Loucy (cell line): Measurements from ENCODE around the gene BMP6.

Source experiments
- H2AFZ ChIP-seq: fragments of 200-600 bp; sonication (generic); 2 replicates; pipeline ENCODE4 v1.6.0; 2016; ENCODE audit warnings: antibody characterized with exemption, mild to moderate bottlenecking, low read length, moderate library complexity
- H3F3A ChIP-seq: fragments of 200-600 bp; 2 replicates; pipeline ENCODE4 v1.6.0; 2016; ENCODE audit warnings: antibody characterized with exemption, low read depth, mild to moderate bottlenecking
- H3K27me3 ChIP-seq: fragments of 200-600 bp; sonication (generic); 2 replicates; pipeline ENCODE4 v1.6.1; 2014; ENCODE audit warnings: low read length, mild to moderate bottlenecking; ENCODE audit not compliant: insufficient read depth, poor library complexity, severe bottlenecking
- H3K36me3 ChIP-seq: fragments of 200-600 bp; sonication (generic); 2 replicates; pipeline ENCODE4 v1.6.1; 2016; ENCODE audit warnings: low read length; ENCODE audit not compliant: insufficient read depth
- H3K4me1 ChIP-seq: fragments of 200-600 bp; sonication (generic); 2 replicates; pipeline ENCODE4 v1.5.1; 2014; ENCODE audit warnings: low read length, mild to moderate bottlenecking; ENCODE audit not compliant: insufficient read depth, poor library complexity, severe bottlenecking
- H3K4me2 ChIP-seq: fragments of 200-600 bp; sonication (generic); 2 replicates; pipeline ENCODE4 v1.6.0; 2014; ENCODE audit warnings: antibody characterized with exemption, low read length, low read depth, mild to moderate bottlenecking; ENCODE audit not compliant: poor library complexity, severe bottlenecking
- H3K4me3 ChIP-seq: fragments of 200-600 bp; sonication (generic); 2 replicates; pipeline ENCODE4 v1.5.1; 2014; ENCODE audit warnings: low read length, mild to moderate bottlenecking, mixed read lengths; ENCODE audit not compliant: poor library complexity, severe bottlenecking
- H3K79me2 ChIP-seq: fragments of 200-600 bp; sonication (generic); 2 replicates; pipeline ENCODE4 v1.6.1; 2014; ENCODE audit warnings: low read length; ENCODE audit not compliant: insufficient read depth
- H3K9ac ChIP-seq: fragments of 200-600 bp; sonication (generic); 2 replicates; pipeline ENCODE4 v1.6.0; 2014; ENCODE audit warnings: mild to moderate bottlenecking, low read depth, low read length, moderate library complexity; ENCODE audit not compliant: poor library complexity, severe bottlenecking
- H3K9me2 ChIP-seq: fragments of 200-600 bp; sonication (generic); replicated peaks from 2 replicates; pipeline ENCODE4 v1.6.1; 2016; ENCODE audit warnings: low read depth, low read length, mixed read lengths
- H3K9me3 ChIP-seq: fragments of 200-600 bp; sonication (generic); 2 replicates; pipeline ENCODE4 v1.6.1; 2014; ENCODE audit warnings: mild to moderate bottlenecking, antibody characterized with exemption, low read length, low read depth; ENCODE audit not compliant: insufficient read depth
- H4K20me1 ChIP-seq: fragments of 200-600 bp; sonication (generic); 2 replicates; pipeline ENCODE4 v1.6.0; 2014; ENCODE audit warnings: antibody characterized with exemption, low read length, mild to moderate bottlenecking; ENCODE audit not compliant: insufficient read depth, poor library complexity, severe bottlenecking
- EZH2phosphoT487 ChIP-seq: fragments of 200-600 bp; IDR thresholded peaks from 2 replicates; pipeline ENCODE4 v1.6.1; 2018; ENCODE audit warnings: antibody characterized with exemption, mild to moderate bottlenecking, moderate library complexity, borderline replicate concordance
- TF ChIP-seq, protein P1 (sequence below): fragments of 200-600 bp; sonication (generic); conservative IDR thresholded peaks from 2 replicates; pipeline ENCODE4 v1.5.1; 2014; ENCODE audit warnings: mild to moderate bottlenecking, antibody characterized with exemption, low read length

BMP6 gene

DNA sequence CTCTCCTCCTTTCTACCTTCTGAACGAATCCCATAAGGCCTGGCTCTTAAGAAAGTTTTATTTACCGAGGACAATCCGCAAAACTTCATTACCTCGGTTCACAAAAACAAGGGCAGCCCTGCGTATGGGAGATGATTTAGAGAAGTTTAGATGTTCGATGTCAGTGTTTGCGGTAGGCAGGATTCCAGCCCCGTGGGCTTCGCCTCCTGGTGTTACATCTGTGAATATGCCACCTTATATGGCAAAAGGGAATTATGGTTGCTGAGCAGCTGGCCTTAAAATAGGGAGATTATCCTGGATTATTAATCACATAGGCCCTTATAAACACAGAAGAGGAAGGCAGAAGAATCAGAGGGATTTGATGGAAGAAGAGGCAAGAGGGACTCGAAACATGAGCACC lies 21.1 kb downstream of the BMP6 start:
- Histone ChIP-seq H2AFZ (no peak overlapping the region), H3K4me3 (no peak overlapping the region), H3F3A (no peaks in the 10 kb centered on the region), H3K36me3 (no peaks in the 10 kb centered on the region), H3K9ac (no peak overlapping the region), H4K20me1 (no peaks in the 10 kb centered on the region), H3K4me2 (no peak overlapping the region), H3K4me1 (no peaks in the 10 kb centered on the region), H3K9me3 (no peaks in the 10 kb centered on the region), H3K9me2 (no peaks in the 10 kb centered on the region), H3K27me3 (no peaks in the 10 kb centered on the region), H3K79me2 (no peaks in the 10 kb centered on the region)
- TF ChIP-seq, protein P1, sequence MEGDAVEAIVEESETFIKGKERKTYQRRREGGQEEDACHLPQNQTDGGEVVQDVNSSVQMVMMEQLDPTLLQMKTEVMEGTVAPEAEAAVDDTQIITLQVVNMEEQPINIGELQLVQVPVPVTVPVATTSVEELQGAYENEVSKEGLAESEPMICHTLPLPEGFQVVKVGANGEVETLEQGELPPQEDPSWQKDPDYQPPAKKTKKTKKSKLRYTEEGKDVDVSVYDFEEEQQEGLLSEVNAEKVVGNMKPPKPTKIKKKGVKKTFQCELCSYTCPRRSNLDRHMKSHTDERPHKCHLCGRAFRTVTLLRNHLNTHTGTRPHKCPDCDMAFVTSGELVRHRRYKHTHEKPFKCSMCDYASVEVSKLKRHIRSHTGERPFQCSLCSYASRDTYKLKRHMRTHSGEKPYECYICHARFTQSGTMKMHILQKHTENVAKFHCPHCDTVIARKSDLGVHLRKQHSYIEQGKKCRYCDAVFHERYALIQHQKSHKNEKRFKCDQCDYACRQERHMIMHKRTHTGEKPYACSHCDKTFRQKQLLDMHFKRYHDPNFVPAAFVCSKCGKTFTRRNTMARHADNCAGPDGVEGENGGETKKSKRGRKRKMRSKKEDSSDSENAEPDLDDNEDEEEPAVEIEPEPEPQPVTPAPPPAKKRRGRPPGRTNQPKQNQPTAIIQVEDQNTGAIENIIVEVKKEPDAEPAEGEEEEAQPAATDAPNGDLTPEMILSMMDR: no peak
- no peak for TF ChIP-seq EZH2phosphoT487

- Histone ChIP-seq H3K79me2 (no peaks in the 10 kb centered on the region), H3K27me3 (no peaks in the 10 kb centered on the region), H3K4me3 (no peak overlapping the region)
Observed at GRCh38 chr6:7747433-7747832, 21.5 kb downstream of the BMP6 start.

DNA sequence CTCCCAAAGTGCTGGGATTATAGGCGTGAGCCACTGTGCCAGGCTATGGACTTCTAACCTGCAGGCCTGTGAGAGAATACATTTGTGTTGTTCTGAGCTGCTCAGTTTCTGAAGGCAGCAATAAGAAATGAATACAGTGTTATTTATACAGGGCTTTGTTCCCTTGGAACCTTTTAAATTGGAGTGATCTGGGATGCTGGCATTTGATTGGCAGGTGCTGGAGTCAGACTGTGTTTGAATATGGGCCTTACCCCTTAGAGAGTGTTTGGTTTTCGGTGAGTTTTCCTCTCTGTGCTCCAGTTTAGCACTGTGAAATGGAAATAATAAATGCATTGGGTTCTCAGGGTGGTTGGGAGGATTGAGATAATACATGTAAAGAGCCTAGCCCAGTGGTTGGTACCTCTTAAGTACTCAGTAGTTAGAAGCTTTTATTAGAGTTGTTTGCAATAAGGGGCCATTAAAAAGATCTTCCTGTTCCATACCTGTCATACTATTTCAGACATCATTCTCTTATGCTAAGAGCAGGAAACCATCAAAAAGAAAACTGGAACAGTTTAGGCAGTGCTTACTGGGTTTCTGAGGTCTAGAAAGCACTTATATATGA lies 22.1 kb downstream of the BMP6 start:
- H3K4me1 ChIP-seq: no peaks in the 10 kb centered on the region
- no peak overlapping the region for H2AFZ ChIP-seq
- no peaks in the 10 kb centered on the region for H4K20me1 ChIP-seq
- no peak overlapping the region for H3K4me3 ChIP-seq
- no peak overlapping the region for H3K9ac ChIP-seq
- no peaks in the 10 kb centered on the region for H3K9me3 ChIP-seq
- H3K79me2 ChIP-seq: no peaks in the 10 kb centered on the region
- no peaks in the 10 kb centered on the region for H3K27me3 ChIP-seq
- H3K9me2 ChIP-seq: no peaks in the 10 kb centered on the region
- no peaks in the 10 kb centered on the region for H3F3A ChIP-seq
- no peaks in the 10 kb centered on the region for H3K36me3 ChIP-seq
- H3K4me2 ChIP-seq: no peak overlapping the region
- TF ChIP-seq EZH2phosphoT487: no peak
- TF ChIP-seq, protein P1: no peak

More at GRCh38 chr6:7747433-7747832, 21.5 kb downstream of the BMP6 start:
- Histone ChIP-seq H3K9ac (no peak overlapping the region), H3K36me3 (no peaks in the 10 kb centered on the region), H3K4me1 (no peaks in the 10 kb centered on the region), H2AFZ (no peak overlapping the region), H3F3A (no peaks in the 10 kb centered on the region), H3K9me2 (no peaks in the 10 kb centered on the region), H3K9me3 (no peaks in the 10 kb centered on the region), H3K4me2 (no peak overlapping the region), H4K20me1 (no peaks in the 10 kb centered on the region)
- TF ChIP-seq EZH2phosphoT487: no peak
- TF ChIP-seq, protein P1: no peak
